Cerebellar cortex (tissue), 1 donor: ENCODE measurements around the gene SLC16A2.

Experiments
- DNase-seq: peaks from one replicate; pipeline ENCODE4 v3.0.0-alpha.2; 2015; ENCODE audit warnings: low spot score

The SLC16A2 gene

DNA sequence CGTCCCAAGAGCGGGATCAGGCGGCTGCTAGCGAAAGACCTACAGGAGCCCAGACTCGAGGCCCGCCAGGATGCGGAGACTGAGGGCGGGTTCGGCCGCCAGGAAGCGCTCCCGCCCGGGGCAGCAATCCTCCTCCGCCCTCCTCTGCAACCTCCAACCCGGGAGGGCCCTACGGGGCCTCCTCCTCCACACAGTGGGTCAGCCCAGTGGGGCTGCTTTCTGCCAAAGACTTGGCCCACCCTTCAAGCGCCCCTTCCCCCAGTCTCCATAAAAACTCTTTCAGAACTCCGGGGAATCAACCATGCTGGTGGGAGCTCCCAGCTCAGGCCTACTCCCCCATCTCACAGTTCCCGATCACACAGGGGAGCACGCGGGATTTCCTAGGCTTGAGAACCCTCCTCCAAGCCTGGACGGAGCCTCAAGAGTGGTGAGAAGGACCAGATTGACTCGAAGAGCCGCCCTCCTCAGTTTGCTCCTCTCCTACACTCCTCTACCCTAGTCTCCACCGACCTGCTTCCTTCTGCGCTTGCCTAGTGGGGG is 115.6 kb downstream of the SLC16A2 start:
- no peak for DNase-seq

DNA sequence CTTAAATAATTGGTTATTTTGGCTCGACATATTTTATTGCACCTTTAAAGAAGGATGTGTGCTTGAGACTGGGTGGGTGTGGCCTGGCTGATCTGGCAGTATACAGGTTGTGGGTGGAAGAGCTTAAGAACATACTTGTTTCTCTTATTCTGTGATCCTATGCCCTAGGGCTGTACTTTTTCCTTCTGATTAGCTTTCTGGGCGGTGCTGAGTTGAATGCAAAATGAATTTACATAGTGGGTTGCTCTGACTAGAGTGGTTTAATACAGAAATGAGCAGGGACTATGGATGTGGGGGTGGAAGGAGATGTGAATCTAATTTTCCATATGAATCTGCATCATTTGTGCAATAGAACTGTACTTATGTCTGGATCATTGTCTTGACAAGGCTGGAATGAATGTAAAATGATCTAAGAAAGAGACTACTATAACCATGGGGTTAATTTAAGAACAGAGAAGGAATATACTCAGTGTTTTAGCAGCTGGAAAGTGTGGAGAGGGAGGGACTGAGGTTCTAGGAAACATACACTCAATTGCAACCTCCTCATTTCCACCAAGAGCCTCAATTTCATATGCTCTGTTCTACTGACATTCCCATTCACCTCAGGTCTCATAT is 119.4 kb downstream of the SLC16A2 start:
- no peak for DNase-seq

- DNase-seq: no peak
Observed at GRCh38 chrX:74545880-74546523, 124.7 kb downstream of the SLC16A2 start.

- DNase-seq: no peak
Observed at GRCh38 chrX:74546984-74547383, 125.7 kb downstream of the SLC16A2 start.

- peak; percentile 77 for DNase-seq
Observed at GRCh38 chrX:74550295-74550802, 129.1 kb downstream of the SLC16A2 start.

DNA sequence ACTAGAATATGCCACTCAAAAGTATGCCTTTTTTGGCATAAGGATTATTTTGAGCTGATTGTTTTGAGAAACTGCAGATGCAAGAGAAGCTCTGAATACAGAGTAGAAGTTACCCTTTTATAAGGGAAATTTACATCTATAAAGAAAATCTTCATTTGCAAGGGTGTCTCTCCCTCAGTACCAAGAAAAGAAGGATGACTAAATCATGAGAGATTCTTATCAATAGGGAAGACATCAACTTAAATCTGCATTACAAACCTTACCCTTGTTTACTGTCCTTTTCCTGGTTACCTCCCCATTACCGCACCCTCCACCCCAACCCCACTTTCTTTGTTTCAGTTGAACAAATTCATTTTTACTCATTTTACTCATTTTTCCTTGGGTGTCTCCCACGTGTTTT is 130.6 kb downstream of the SLC16A2 start:
- DNase-seq: no peak

DNA sequence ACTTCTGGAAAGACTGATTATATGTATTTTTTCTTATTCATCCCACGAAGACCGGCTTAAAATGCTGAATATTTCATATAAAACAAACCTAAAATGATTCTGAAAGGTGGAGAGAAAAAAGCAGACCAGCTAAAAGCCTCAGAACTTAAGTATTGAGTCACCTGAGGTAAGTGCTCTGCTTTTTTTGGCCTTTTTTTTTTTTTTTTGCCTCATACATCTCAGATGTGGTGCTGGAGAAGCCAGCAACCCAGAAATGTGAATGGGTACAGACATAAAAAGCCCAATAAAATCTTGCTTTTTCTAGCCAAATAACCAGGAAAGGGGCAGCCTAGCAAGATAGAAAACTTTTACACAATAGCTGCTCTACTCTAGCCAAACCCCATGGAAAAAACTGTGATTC is 136.1 kb downstream of the SLC16A2 start:
- DNase-seq: no peak

DNA sequence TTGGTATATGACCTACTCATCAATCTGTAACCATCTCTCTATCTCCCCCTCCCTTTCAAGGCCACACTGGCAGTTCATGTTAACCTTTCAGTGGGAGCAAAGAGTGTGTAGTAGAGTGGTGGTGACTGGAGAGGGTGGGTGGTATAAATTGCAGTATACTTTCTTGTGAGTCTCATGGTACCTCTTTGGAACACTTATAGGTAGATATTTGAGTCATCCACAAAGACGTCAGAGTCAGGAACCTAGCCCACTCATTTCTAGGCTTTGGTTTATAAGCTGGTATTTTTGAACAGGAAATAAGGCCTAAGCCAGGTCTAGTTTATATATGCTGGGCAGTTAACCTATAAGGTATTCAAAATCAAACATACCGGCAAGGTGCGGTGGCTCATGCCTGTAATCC is 156.8 kb downstream of the SLC16A2 start:
- DNase-seq: no peak

DNA sequence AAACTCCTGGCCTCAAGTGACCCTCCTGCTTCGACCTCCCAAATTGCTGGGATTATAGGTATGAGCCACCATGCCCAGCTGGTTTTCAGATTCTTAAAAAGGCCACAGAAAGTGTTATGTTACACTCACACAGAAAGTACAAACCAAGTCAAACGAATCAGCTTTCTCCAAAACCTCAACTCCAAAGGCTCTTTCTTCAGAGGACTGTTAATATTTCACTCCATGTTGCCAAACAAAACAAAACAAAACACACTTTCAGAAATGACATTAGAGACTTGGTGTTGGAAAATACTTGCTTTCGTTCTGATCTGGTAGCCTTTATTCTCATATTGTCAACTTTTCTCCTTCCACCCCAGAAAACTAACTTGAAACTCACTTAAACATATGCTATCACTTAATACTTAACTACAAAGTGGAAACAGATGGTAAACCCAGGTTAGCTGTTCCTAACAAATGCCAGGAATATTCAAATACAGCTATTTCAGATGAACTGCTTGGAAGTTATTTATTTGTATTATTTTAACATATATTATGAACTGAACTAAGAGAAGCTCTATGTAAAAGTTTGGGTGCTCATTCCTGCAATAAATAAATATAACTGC is 158.4 kb downstream of the SLC16A2 start:
- no peak for DNase-seq
